ENCODE data around the gene SMCO1. TPM values are rescaled to one million over a fixed set of nuclear protein-coding genes. Genes with fewer than 3 reads are reported as not detected.
"Not testable (repeated sequence)": the region's sequence is repeated elsewhere in the genome, so short reads cannot be mapped to it uniquely, and the experiment has no call there.

The SMCO1 gene

DNA sequence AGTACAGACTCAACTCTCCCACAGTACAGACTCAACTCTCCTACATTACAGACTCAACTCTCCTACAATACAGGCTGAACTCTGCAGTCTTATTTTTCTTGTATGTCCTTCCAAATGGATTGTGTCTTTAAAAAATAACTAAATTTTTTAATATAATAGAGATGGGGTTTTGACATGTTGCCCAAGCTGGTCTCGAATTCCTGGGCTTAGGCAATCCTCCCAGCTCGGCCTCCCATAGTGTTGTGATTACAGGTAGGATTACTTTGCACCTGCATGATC lies 51.7 kb downstream of the SMCO1 start:
- DNase-seq, result no peak
- H3K36me3 ChIP-seq (ENCODE audit: control insufficient read depth, insufficient read depth, low read length), result no peaks in the 10 kb centered on the region
- no peak overlapping the region for H2BK5ac ChIP-seq (ENCODE audit: low read length)
- no peaks in the 10 kb centered on the region for H3K4me1 ChIP-seq (ENCODE audit: control insufficient read depth, low read depth, low read length)
- H3K27me3 ChIP-seq (ENCODE audit: insufficient read depth, low read length, poor library complexity), result no peaks in the 10 kb centered on the region
- no peak overlapping the region for H3K18ac ChIP-seq (ENCODE audit: low read length)
- no peak overlapping the region for H2AK5ac ChIP-seq (ENCODE audit: low read length)
- no CpG with 5 or more reads among the region's 2 CpGs for WGBS (ENCODE audit: extremely low coverage, insufficient coverage, low lambda C conversion rate)
- no peak overlapping the region for H3K4me2 ChIP-seq (ENCODE audit: low read length)
- no peak overlapping the region for H2BK15ac ChIP-seq (replicated peaks; ENCODE audit: low read depth)
- no peak overlapping the region for H3K9ac ChIP-seq (ENCODE audit: low read length)
- H3K23ac ChIP-seq (ENCODE audit: low read length), result no peak overlapping the region
- H3K79me2 ChIP-seq (ENCODE audit: control insufficient read depth, insufficient read depth, low read length), result no peaks in the 10 kb centered on the region
- H3K56ac ChIP-seq (ENCODE audit: low read length), result no peak overlapping the region
- no peak overlapping the region for H2BK120ac ChIP-seq (ENCODE audit: low read depth, low read length)
- no peak overlapping the region for H3K4ac ChIP-seq (ENCODE audit: low read depth, low read length)
- H3K79me1 ChIP-seq (ENCODE audit: low read length), result no peaks in the 10 kb centered on the region
- no peak overlapping the region for H4K5ac ChIP-seq (ENCODE audit: low read length)
- H4K8ac ChIP-seq (ENCODE audit: low read depth, low read length), result no peak overlapping the region
- H3K27ac ChIP-seq (ENCODE audit: low read depth, low read length), result no peak overlapping the region
- H3K4me3 ChIP-seq (ENCODE audit: low read length), result no peak overlapping the region

DNA sequence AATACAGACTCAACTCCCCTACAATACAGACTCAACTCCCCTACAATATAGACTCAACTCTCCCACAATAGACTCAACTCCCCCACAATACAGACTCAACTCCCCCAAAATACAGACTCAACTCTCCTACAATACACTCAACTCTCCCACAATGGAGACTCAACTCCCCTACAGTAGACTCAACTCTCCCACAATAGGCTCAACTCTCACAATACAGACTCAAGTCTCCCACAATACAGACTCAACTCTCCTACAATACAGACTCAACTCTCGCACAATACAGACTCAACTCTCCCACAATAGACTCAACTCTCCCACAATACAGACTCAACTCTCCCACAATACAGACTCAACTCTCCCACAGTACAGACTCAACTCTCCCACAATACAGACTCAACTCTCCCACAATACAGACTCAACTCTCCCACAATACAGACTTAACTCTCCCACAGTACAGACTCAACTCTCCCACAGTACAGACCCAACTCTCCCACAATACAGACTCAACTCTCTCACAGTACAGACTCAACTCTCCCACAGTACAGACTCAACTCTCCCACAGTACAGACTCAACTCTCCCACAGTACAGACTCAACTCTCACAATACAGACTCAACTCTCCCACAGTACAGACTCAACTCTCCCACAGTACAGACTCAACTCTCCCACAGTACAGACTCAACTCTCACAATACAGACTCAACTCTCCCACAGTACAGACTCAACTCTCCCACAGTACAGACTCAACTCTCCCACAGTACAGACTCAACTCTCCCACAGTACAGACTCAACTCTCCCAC lies 52.3 kb downstream of the SMCO1 start:
- H4K5ac ChIP-seq (ENCODE audit: low read length); H3K79me1 ChIP-seq (ENCODE audit: low read length); H3K56ac ChIP-seq (ENCODE audit: low read length); H2AK5ac ChIP-seq (ENCODE audit: low read length); H4K8ac ChIP-seq (ENCODE audit: low read depth, low read length); H3K4ac ChIP-seq (ENCODE audit: low read depth, low read length); H2BK15ac ChIP-seq (replicated peaks; ENCODE audit: low read depth); H3K27me3 ChIP-seq (ENCODE audit: insufficient read depth, low read length, poor library complexity); H3K4me3 ChIP-seq (ENCODE audit: low read length); H3K79me2 ChIP-seq (ENCODE audit: control insufficient read depth, insufficient read depth, low read length); H3K27ac ChIP-seq (ENCODE audit: low read depth, low read length); H3K18ac ChIP-seq (ENCODE audit: low read length); H3K36me3 ChIP-seq (ENCODE audit: control insufficient read depth, insufficient read depth, low read length); H2BK120ac ChIP-seq (ENCODE audit: low read depth, low read length); H3K9ac ChIP-seq (ENCODE audit: low read length); DNase-seq; H3K4me1 ChIP-seq (ENCODE audit: control insufficient read depth, low read depth, low read length); H3K4me2 ChIP-seq (ENCODE audit: low read length); H2BK5ac ChIP-seq (ENCODE audit: low read length); H3K23ac ChIP-seq (ENCODE audit: low read length): not testable (repeated sequence)
- no CpG with 5 or more reads among the region's 1 CpG for WGBS (ENCODE audit: extremely low coverage, insufficient coverage, low lambda C conversion rate)

DNA sequence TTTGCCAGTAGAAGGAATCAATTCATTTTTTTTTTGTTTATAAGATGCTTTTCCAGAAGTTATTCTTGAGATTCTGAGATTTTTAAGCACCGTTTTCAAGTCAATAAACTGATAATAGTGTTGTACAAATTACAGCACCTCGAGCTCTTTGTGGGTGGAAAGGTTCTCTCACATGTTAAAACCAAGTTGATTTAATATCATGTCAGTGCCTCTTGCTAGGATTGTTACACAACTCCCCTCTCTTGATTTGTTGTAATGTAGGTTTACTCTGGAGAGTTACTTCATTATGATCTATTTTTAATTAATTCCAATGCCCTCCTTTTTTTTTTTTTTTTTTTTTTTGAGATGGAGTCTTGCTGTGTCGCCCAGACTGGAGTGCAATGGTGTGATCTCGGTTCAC lies 57.1 kb downstream of the SMCO1 start:
- Histone ChIP-seq H3K79me1 (ENCODE audit: low read length) (no peaks in the 10 kb centered on the region), H4K8ac (ENCODE audit: low read depth, low read length) (no peak overlapping the region), H3K4me2 (ENCODE audit: low read length) (no peak overlapping the region), H4K5ac (ENCODE audit: low read length) (no peak overlapping the region), H2BK15ac (replicated peaks; ENCODE audit: low read depth) (no peak overlapping the region), H3K79me2 (ENCODE audit: control insufficient read depth, insufficient read depth, low read length) (no peaks in the 10 kb centered on the region), H2BK5ac (ENCODE audit: low read length) (no peak overlapping the region), H3K9ac (ENCODE audit: low read length) (no peak overlapping the region), H3K23ac (ENCODE audit: low read length) (no peak overlapping the region), H3K36me3 (ENCODE audit: control insufficient read depth, insufficient read depth, low read length) (no peaks in the 10 kb centered on the region), H2AK5ac (ENCODE audit: low read length) (no peak overlapping the region), H3K4me1 (ENCODE audit: control insufficient read depth, low read depth, low read length) (no peaks in the 10 kb centered on the region), H3K27me3 (ENCODE audit: insufficient read depth, low read length, poor library complexity) (no peaks in the 10 kb centered on the region), H3K4ac (ENCODE audit: low read depth, low read length) (no peak overlapping the region), H3K4me3 (ENCODE audit: low read length) (no peak overlapping the region), H3K18ac (ENCODE audit: low read length) (no peak overlapping the region), H2BK120ac (ENCODE audit: low read depth, low read length) (no peak overlapping the region), H3K56ac (ENCODE audit: low read length) (no peak overlapping the region), H3K27ac (ENCODE audit: low read depth, low read length) (no peak overlapping the region)
- WGBS (ENCODE audit: extremely low coverage, insufficient coverage, low lambda C conversion rate), result no CpG with 5 or more reads among the region's 4 CpGs
- no peak for DNase-seq

DNA sequence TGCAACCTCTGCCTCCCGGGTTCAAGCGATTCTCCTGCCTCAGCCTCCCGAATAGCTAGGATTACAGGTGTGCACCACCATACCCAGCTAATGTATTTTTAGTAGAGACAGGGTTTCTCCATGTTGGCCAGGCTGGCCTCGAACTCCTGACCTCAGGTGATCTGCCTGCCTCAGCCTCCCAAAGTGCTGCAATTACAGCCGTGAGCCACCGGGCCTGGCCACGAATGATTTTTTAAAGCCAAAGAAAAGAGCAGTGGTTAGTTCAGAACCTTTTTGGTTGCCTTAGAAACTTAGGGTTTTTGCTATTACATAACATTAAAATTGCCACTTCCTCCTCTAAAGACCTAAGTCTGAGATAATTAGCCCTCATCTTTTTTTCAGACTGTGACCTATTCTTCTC lies 57.7 kb downstream of the SMCO1 start:
- H3K23ac ChIP-seq (ENCODE audit: low read length); H3K79me2 ChIP-seq (ENCODE audit: control insufficient read depth, insufficient read depth, low read length); H3K79me1 ChIP-seq (ENCODE audit: low read length); H3K27ac ChIP-seq (ENCODE audit: low read depth, low read length); H3K36me3 ChIP-seq (ENCODE audit: control insufficient read depth, insufficient read depth, low read length); H3K4ac ChIP-seq (ENCODE audit: low read depth, low read length); H3K9ac ChIP-seq (ENCODE audit: low read length); H3K27me3 ChIP-seq (ENCODE audit: insufficient read depth, low read length, poor library complexity); H3K4me2 ChIP-seq (ENCODE audit: low read length); H4K8ac ChIP-seq (ENCODE audit: low read depth, low read length); H3K18ac ChIP-seq (ENCODE audit: low read length); H3K56ac ChIP-seq (ENCODE audit: low read length); H2AK5ac ChIP-seq (ENCODE audit: low read length); H3K4me1 ChIP-seq (ENCODE audit: control insufficient read depth, low read depth, low read length); H2BK120ac ChIP-seq (ENCODE audit: low read depth, low read length); DNase-seq; H2BK5ac ChIP-seq (ENCODE audit: low read length); H4K5ac ChIP-seq (ENCODE audit: low read length); H2BK15ac ChIP-seq (replicated peaks; ENCODE audit: low read depth); H3K4me3 ChIP-seq (ENCODE audit: low read length): not testable (repeated sequence)
- no CpG with 5 or more reads among the region's 7 CpGs for WGBS (ENCODE audit: extremely low coverage, insufficient coverage, low lambda C conversion rate)

Small RNA genes lying within 50 kb of the gene (small RNA-seq; reads per million reads assigned to genes)
- not detected for gene RPS29P3 (ENCODE audit: insufficient read depth)

Data from mesendoderm (in vitro differentiated cells).